H1 (cell line): ENCODE results near the gene OR6N1. TPM values are rescaled to one million over a fixed set of nuclear protein-coding genes. Genes with fewer than 3 reads are reported as not detected.

Experiments
- CTCF ChIA-PET: fragments of 300-600 bp; sonication (Branson Sonifier 250); formaldehyde crosslinking; loops from one replicate; lab custom pipeline; 2021; ENCODE audit not compliant: partially characterized antibody; lab: Charles Lee
- POLR2A ChIA-PET: fragments of 300-600 bp; sonication (Branson Sonifier 250); formaldehyde crosslinking; loops from one replicate; lab custom pipeline; 2021; ENCODE audit warnings: inconsistent platforms; ENCODE audit not compliant: partially characterized antibody; lab: Charles Lee
- DNase-seq, 2 experiments: peaks; one replicate each; pipeline versions ENCODE4 v3.0.0 to v3.0.0-alpha.2; 2010 to 2022; ENCODE audit warnings: low spot score in 2 of 2, low read depth in 1 of 2, mixed read lengths in 1 of 2
- FAIRE-seq: peaks from 2 replicates; lab custom pipeline; 2011; peaks lifted over from hg19 to GRCh38; lab: Jason Lieb, UNC
- H2AFZ ChIP-seq: 2 replicates; pipeline ENCODE4 v1.8.1; 2012; ENCODE audit warnings: low read length, inconsistent platforms
- H2AK5ac ChIP-seq: 2 replicates; pipeline ENCODE4 v1.6.1; 2013; ENCODE audit warnings: low read depth, low read length
- H2BK120ac ChIP-seq: replicated peaks from 2 replicates; pipeline ENCODE3; 2013; ENCODE audit warnings: low read depth, low read length, inconsistent platforms
- H2BK12ac ChIP-seq: 2 replicates; pipeline ENCODE4 v1.6.1; 2013; ENCODE audit warnings: low read depth, low read length
- H2BK15ac ChIP-seq: 2 replicates; pipeline ENCODE4 v1.6.1; 2013; ENCODE audit warnings: low read length
- H2BK20ac ChIP-seq: 2 replicates; pipeline ENCODE4 v1.6.1; 2013; ENCODE audit warnings: low read length
- H2BK5ac ChIP-seq: 2 replicates; pipeline ENCODE4 v1.6.1; 2013; ENCODE audit warnings: low read depth, low read length
- H3K14ac ChIP-seq: 2 replicates; pipeline ENCODE4 v1.6.1; 2013; ENCODE audit warnings: inconsistent platforms; ENCODE audit not compliant: insufficient read length
- H3K18ac ChIP-seq: 2 replicates; pipeline ENCODE4 v1.6.1; 2013; ENCODE audit warnings: low read length; ENCODE audit errors: extremely low read depth
- H3K23ac ChIP-seq: 2 replicates; pipeline ENCODE4 v1.6.1; 2013; ENCODE audit warnings: inconsistent platforms; ENCODE audit not compliant: insufficient read length
- H3K23me2 ChIP-seq: 2 replicates; pipeline ENCODE4 v1.6.1; 2013; ENCODE audit warnings: low read depth, low read length
- H3K27ac ChIP-seq: 2 replicates; pipeline ENCODE4 v1.6.1; 2011; ENCODE audit warnings: low read depth, low read length, inconsistent platforms
- H3K27me3 ChIP-seq, 4 experiments: replicated peaks in 1 of 4; 1 replicate in 1 of 4; 2 replicates in 3 of 4; pipeline versions ENCODE4 v1.6.1 to v1.8.1; 2011 to 2013; ENCODE audit warnings: low read length in 3 of 4, mild to moderate bottlenecking in 3 of 4, inconsistent platforms in 2 of 4, mixed read lengths in 2 of 4, moderate library complexity in 1 of 4; ENCODE audit not compliant: control insufficient read depth in 3 of 4, insufficient read depth in 3 of 4; ENCODE audit errors: extremely low read depth in 1 of 4
- H3K36me3 ChIP-seq, 4 experiments: 2 replicates each; pipeline versions ENCODE4 v1.6.1 to v1.8.1; 2011 to 2013; ENCODE audit warnings: mild to moderate bottlenecking in 4 of 4, low read length in 3 of 4, moderate library complexity in 2 of 4, control low read depth in 1 of 4, inconsistent platforms in 1 of 4; ENCODE audit not compliant: insufficient read depth in 4 of 4, control insufficient read depth in 2 of 4
- H3K4ac ChIP-seq: replicated peaks from 2 replicates; pipeline ENCODE3; 2013; ENCODE audit warnings: low read length, low read depth, mixed read lengths, inconsistent platforms; ENCODE audit not compliant: insufficient read length
- H3K4me1 ChIP-seq, 4 experiments: replicated peaks in 1 of 4; 1 replicate in 1 of 4; 2 replicates in 3 of 4; pipeline versions ENCODE4 v1.6.1 to v1.8.1; 2011 to 2013; ENCODE audit warnings: low read length in 3 of 4, inconsistent platforms in 2 of 4, mixed read lengths in 1 of 4; ENCODE audit not compliant: insufficient read depth in 4 of 4, control insufficient read depth in 3 of 4
- H3K4me2 ChIP-seq, 2 experiments: 2 replicates each; pipeline versions ENCODE4 v1.6.1 to v1.8.1; 2011 to 2013; ENCODE audit warnings: low read depth in 2 of 2, low read length in 2 of 2, control low read depth in 1 of 2, inconsistent platforms in 1 of 2, mild to moderate bottlenecking in 1 of 2; ENCODE audit not compliant: insufficient read depth in 1 of 2
- H3K4me3 ChIP-seq, 4 experiments: fragments of 200-600, 300-600 bp in 1 of 4; sonication (generic), shearing (Covaris generic), sonication (Bioruptor Twin) in 1 of 4; 2 replicates each; pipeline versions ENCODE4 v1.5.1 to v1.8.1; 2011 to 2016; ENCODE audit warnings: low read length in 4 of 4, low read depth in 3 of 4, control low read depth in 2 of 4, inconsistent platforms in 2 of 4, mild to moderate bottlenecking in 2 of 4, mixed read lengths in 1 of 4, moderate library complexity in 1 of 4; ENCODE audit not compliant: insufficient read depth in 2 of 4; ENCODE audit errors: extremely low read depth in 1 of 4
- H3K56ac ChIP-seq: replicated peaks from 2 replicates; pipeline ENCODE3; 2013; ENCODE audit warnings: low read depth, mild to moderate bottlenecking, mixed read lengths, low read length, inconsistent platforms; ENCODE audit not compliant: insufficient read length
- H3K79me1 ChIP-seq: 2 replicates; pipeline ENCODE4 v1.6.1; 2013; ENCODE audit warnings: low read depth, low read length, control low read depth
- H3K79me2 ChIP-seq, 2 experiments: 2 replicates each; pipeline versions ENCODE4 v1.6.1 to v1.8.1; 2012 to 2013; ENCODE audit warnings: low read length in 2 of 2, mild to moderate bottlenecking in 2 of 2, inconsistent platforms in 1 of 2; ENCODE audit not compliant: insufficient read depth in 2 of 2, control insufficient read depth in 1 of 2
- H3K9ac ChIP-seq, 4 experiments: replicated peaks in 1 of 4; 1 replicate in 1 of 4; 2 replicates in 3 of 4; pipeline versions ENCODE4 v1.6.1 to v1.8.1; 2011 to 2013; ENCODE audit warnings: low read depth in 3 of 4, low read length in 3 of 4, control low read depth in 2 of 4, mild to moderate bottlenecking in 2 of 4, moderate library complexity in 2 of 4, inconsistent platforms in 1 of 4; ENCODE audit errors: extremely low read depth in 1 of 4
- H3K9me3 ChIP-seq, 2 experiments: 2 replicates each; pipeline versions ENCODE4 v1.6.1 to v1.8.1; 2012 to 2013; ENCODE audit warnings: mild to moderate bottlenecking in 2 of 2, moderate library complexity in 2 of 2, control low read depth in 1 of 2, inconsistent platforms in 1 of 2, low read depth in 1 of 2, low read length in 1 of 2, mixed read lengths in 1 of 2; ENCODE audit not compliant: insufficient read depth in 2 of 2
- H4K20me1 ChIP-seq, 2 experiments: replicated peaks in 1 of 2; 2 replicates each; pipeline versions ENCODE3 to v1.8.1; 2011 to 2013; ENCODE audit warnings: inconsistent platforms in 2 of 2, low read length in 2 of 2, mild to moderate bottlenecking in 1 of 2; ENCODE audit not compliant: insufficient read depth in 2 of 2, control insufficient read depth in 1 of 2
- H4K5ac ChIP-seq: 2 replicates; pipeline ENCODE4 v1.6.1; 2013; ENCODE audit warnings: low read length, low read depth, mixed read lengths, inconsistent platforms; ENCODE audit not compliant: insufficient read length
- H4K8ac ChIP-seq: 2 replicates; pipeline ENCODE4 v1.8.0; 2013; ENCODE audit warnings: mild to moderate bottlenecking, moderate library complexity, low read length, inconsistent platforms; ENCODE audit not compliant: insufficient read depth; ENCODE audit errors: extremely low read depth
- H4K91ac ChIP-seq: replicated peaks from 2 replicates; pipeline ENCODE3; 2013; ENCODE audit warnings: low read length, mixed read lengths, inconsistent platforms; ENCODE audit not compliant: insufficient read length
- CEBPB ChIP-seq: IDR thresholded peaks from 2 replicates; pipeline ENCODE4 v1.6.1; 2012; ENCODE audit warnings: low read depth, low read length
- CHD1 ChIP-seq: IDR thresholded peaks from 2 replicates; pipeline ENCODE4 v1.6.1; 2012; ENCODE audit warnings: low read depth, low read length, improper control_type of control experiment
- CHD2 ChIP-seq: IDR thresholded peaks from 2 replicates; pipeline ENCODE4 v1.6.1; 2012; ENCODE audit warnings: low read length, improper control_type of control experiment
- EZH2 ChIP-seq: fragments of 200-600 bp; sonication (generic); IDR thresholded peaks from 2 replicates; pipeline ENCODE4 v1.7.1; 2012; ENCODE audit warnings: low read depth, mild to moderate bottlenecking, moderate library complexity, low read length, inconsistent platforms; ENCODE audit not compliant: severe bottlenecking
- HDAC6 ChIP-seq: IDR thresholded peaks from one replicate; pipeline ENCODE4 v1.7.1; 2012; ENCODE audit warnings: low read depth, mild to moderate bottlenecking, inconsistent platforms, low read length, moderate library complexity
- JUND ChIP-seq: IDR thresholded peaks from 2 replicates; pipeline ENCODE4 v1.6.1; 2011; ENCODE audit warnings: mild to moderate bottlenecking, improper control_type of control experiment, low read length
- KDM1A ChIP-seq: fragments of 200-600, 300-600 bp; sonication (generic); IDR thresholded peaks from 2 replicates; pipeline ENCODE4 v1.7.1; 2016; ENCODE audit warnings: mild to moderate bottlenecking, low read length, borderline replicate concordance
- NANOG ChIP-seq: IDR thresholded peaks from 2 replicates; pipeline ENCODE4 v1.6.1; 2011; ENCODE audit warnings: low read length, low read depth, mild to moderate bottlenecking, inconsistent platforms; ENCODE audit not compliant: insufficient read depth, poor library complexity, severe bottlenecking
- NRF1 ChIP-seq: IDR thresholded peaks from 2 replicates; pipeline ENCODE4 v1.6.1; 2011; ENCODE audit warnings: mild to moderate bottlenecking, low read depth, low read length, improper control_type of control experiment
- POLR2A ChIP-seq, 2 experiments: IDR thresholded peaks; 1 replicate in 1 of 2; 2 replicates in 1 of 2; pipeline ENCODE4 v1.6.1; 2011; ENCODE audit warnings: low read depth in 2 of 2, low read length in 2 of 2, mild to moderate bottlenecking in 2 of 2; ENCODE audit errors: control extremely low read depth in 1 of 2
- RFX5 ChIP-seq: IDR thresholded peaks from 2 replicates; pipeline ENCODE4 v1.6.1; 2011; ENCODE audit warnings: low read depth, low read length, improper control_type of control experiment, borderline replicate concordance
- TCF12 ChIP-seq: IDR thresholded peaks from 2 replicates; pipeline ENCODE4 v1.6.1; 2011; ENCODE audit warnings: low read depth, mild to moderate bottlenecking, low read length
- YY1 ChIP-seq: IDR thresholded peaks from 2 replicates; pipeline ENCODE4 v1.6.1; 2011; ENCODE audit warnings: low read depth, mild to moderate bottlenecking, low read length
- ZNF274 ChIP-seq: IDR thresholded peaks from 2 replicates; pipeline ENCODE4 v1.7.0; 2012; ENCODE audit warnings: low read length, borderline replicate concordance; ENCODE audit errors: extremely low read depth
- WGBS, 2 experiments: shearing (Covaris generic) in 1 of 2; methylation state at CpG; one replicate each; pipeline versions ENCODE4 v1.1.6 to v1.1.7; 2013 to 2015; ENCODE audit warnings: low lambda C conversion rate in 2 of 2, mixed read lengths in 2 of 2, inconsistent platforms in 1 of 2, low coverage in 1 of 2, missing lambda C conversion rate in 1 of 2; ENCODE audit not compliant: insufficient replicate concordance in 2 of 2, insufficient coverage in 1 of 2, insufficient read length in 1 of 2; ENCODE audit errors: extremely low coverage in 1 of 2, missing lambda C conversion rate in 1 of 2; 5-methylcytosine and 5-hydroxymethylcytosine counted together
- polyA plus RNA-seq, 7 experiments: library from polyadenylated mRNA; depleted of rRNA in 3 of 7; stranded (reverse) in 5 of 7; unstranded in 2 of 7; fragments of >200 nt in 5 of 7; fragments of 200-250 nt in 2 of 7; gene quantifications; 1 replicate in 5 of 7; 2 replicates in 1 of 7; 4 replicates in 1 of 7; pipeline versions ENCODE4 v1.2.1 to v1.2.3, GENCODE V29; 2011 to 2013; ENCODE audit warnings: missing spikeins in 2 of 7, mixed read lengths in 2 of 7
- total RNA-seq: library from RNA; stranded (reverse); fragmentation: NEBNext Ultra II Directional; extraction: Animal tissue kit (Norgen Biotek cat#: 25700); gene quantifications from 2 replicates; pipeline ENCODE4 v1.2.1, GENCODE V29; 2021
- TF ChIP-seq, protein P1 (sequence below): IDR thresholded peaks from 2 replicates; pipeline ENCODE4 v1.6.1; 2012; ENCODE audit warnings: inconsistent platforms

The OR6N1 gene
- total and polyA plus RNA-seq, 2 of the 8 experiments (the other 6 are each of a cell fraction or from before 2014, with no cell fraction given), result not detected

DNA sequence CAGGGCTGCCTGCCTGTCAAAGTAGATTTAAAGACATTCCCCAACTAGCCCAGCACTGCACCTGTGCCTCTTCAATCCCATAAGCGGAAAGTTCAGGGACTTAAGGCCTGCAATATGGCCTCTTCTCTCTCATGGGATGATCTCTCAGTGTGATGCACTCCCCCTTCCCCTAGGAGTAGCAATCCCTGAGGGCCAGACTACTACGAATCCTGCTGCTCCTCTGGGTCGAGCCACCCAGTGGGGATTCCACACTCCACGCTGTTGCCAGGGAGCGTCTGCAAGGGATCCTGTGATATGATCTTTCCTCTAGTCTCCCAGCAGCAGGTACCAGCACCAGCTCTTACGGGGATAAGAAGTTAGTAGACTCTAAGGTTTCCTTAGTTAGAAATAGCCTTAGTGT is 22.3 kb upstream of the OR6N1 start:
- Histone ChIP-seq H4K20me1 (no peaks in the 10 kb centered on the region), H3K4me2 (no peak overlapping the region), H3K56ac (no peak overlapping the region), H2BK5ac (no peak overlapping the region), H3K27ac (no peak overlapping the region), H4K91ac (no peak overlapping the region), H3K4me1 (no peaks in the 10 kb centered on the region), H3K4me3 (no peak overlapping the region), H2BK15ac (no peak overlapping the region), H3K79me1 (no peaks in the 10 kb centered on the region), H3K9me3 (no peaks in the 10 kb centered on the region), H4K8ac (no peak overlapping the region), H4K5ac (no peak overlapping the region), H3K23me2 (no peaks in the 10 kb centered on the region), H3K79me2 (no peaks in the 10 kb centered on the region), H2BK120ac (no peak overlapping the region), H3K4ac (no peak overlapping the region), H3K18ac (no peak overlapping the region), H2AK5ac (no peak overlapping the region), H3K14ac (no peak overlapping the region), H3K36me3 (no peaks in the 10 kb centered on the region), H2AFZ (peak overlapping the region; percentile 81), H3K9ac (no peak overlapping the region), H2BK12ac (no peak overlapping the region), H3K27me3 (no peaks in the 10 kb centered on the region), H3K23ac (no peak overlapping the region), H2BK20ac (no peak overlapping the region)
- ChIA-PET CTCF (interaction anchor here (0.5 to 2.9 kb wide), 25 partner anchors 9 to 982 kb away, joined by 3 to 10 read pairs (median 4); no protein-coding TSS in a partner anchor), POLR2A (no interaction called here)
- 85% methylated on average over 6 of the region's 6 CpGs; no CpG with 5 or more reads in 1 of the 2 experiments for WGBS, 2 experiments
- FAIRE-seq (no peak), DNase-seq (no peak)
- TF ChIP-seq NANOG, result no peak
- no peak for TF ChIP-seq EZH2
- TF ChIP-seq JUND, result no peak
- no peak for TF ChIP-seq YY1
- TF ChIP-seq HDAC6, result no peak
- no peak for TF ChIP-seq ZNF274
- TF ChIP-seq RFX5, result no peak
- no peak for TF ChIP-seq KDM1A
- TF ChIP-seq NRF1, result no peak
- TF ChIP-seq, protein P1, sequence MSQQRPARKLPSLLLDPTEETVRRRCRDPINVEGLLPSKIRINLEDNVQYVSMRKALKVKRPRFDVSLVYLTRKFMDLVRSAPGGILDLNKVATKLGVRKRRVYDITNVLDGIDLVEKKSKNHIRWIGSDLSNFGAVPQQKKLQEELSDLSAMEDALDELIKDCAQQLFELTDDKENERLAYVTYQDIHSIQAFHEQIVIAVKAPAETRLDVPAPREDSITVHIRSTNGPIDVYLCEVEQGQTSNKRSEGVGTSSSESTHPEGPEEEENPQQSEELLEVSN, result no peak
- no peak for TF ChIP-seq TCF12
- TF ChIP-seq CHD1, result no peak
- no peak for TF ChIP-seq CHD2
- TF ChIP-seq CEBPB, result no peak
- no peak for TF ChIP-seq POLR2A (IDR thresholded peaks at IDR 0.05; ENCODE audit: control extremely low read depth in 1 of 2, low read depth in 2 of 2, low read length in 2 of 2)
